ENCODE results near the gene EPB41L4A. TPM values are rescaled to one million over a fixed set of nuclear protein-coding genes. Genes with fewer than 3 reads are reported as not detected.
"Not testable (repeated sequence)": the region's sequence is repeated elsewhere in the genome, so short reads cannot be mapped to it uniquely, and the experiment has no call there.

The EPB41L4A gene, protein sequence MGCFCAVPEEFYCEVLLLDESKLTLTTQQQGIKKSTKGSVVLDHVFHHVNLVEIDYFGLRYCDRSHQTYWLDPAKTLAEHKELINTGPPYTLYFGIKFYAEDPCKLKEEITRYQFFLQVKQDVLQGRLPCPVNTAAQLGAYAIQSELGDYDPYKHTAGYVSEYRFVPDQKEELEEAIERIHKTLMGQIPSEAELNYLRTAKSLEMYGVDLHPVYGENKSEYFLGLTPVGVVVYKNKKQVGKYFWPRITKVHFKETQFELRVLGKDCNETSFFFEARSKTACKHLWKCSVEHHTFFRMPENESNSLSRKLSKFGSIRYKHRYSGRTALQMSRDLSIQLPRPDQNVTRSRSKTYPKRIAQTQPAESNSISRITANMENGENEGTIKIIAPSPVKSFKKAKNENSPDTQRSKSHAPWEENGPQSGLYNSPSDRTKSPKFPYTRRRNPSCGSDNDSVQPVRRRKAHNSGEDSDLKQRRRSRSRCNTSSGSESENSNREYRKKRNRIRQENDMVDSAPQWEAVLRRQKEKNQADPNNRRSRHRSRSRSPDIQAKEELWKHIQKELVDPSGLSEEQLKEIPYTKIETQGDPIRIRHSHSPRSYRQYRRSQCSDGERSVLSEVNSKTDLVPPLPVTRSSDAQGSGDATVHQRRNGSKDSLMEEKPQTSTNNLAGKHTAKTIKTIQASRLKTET
- total RNA-seq, result 10 to 100 TPM; 15.9 to 45.1 (median 28.1) TPM

- Histone ChIP-seq H3K27ac (peak within 1 kb of the TSS; percentile 77 to 91 (median 84)), H3K27me3 (peaks cover 0 to 14% (median 0%) of the 10 kb centered on the region in 4 donors), H3K36me3 (no peaks in the 10 kb centered on the region), H3K9me3 (no peaks in the 10 kb centered on the region), H3K4me1 (peaks cover 0 to 26% (median 7%) of the 10 kb centered on the region in 4 donors), H3K4me3 (peak within 1 kb of the TSS; percentile 72 to 84 (median 76))
- ATAC-seq (ENCODE audit: low FRiP score in 2 of 2) (peak; percentile 81 to 86), DNase-seq (peak; percentile 49 to 90)
- TF ChIP-seq POLR2AphosphoS5 (IDR thresholded peaks at IDR 0.05) (peak in 1 of 2 donors; percentile 9), POLR2A (IDR thresholded peaks at IDR 0.05) (peak in 2 of 4 donors; percentile 31 to 34), EP300 (IDR thresholded peaks at IDR 0.05) (no peak)
- TF ChIP-seq, protein P1, sequence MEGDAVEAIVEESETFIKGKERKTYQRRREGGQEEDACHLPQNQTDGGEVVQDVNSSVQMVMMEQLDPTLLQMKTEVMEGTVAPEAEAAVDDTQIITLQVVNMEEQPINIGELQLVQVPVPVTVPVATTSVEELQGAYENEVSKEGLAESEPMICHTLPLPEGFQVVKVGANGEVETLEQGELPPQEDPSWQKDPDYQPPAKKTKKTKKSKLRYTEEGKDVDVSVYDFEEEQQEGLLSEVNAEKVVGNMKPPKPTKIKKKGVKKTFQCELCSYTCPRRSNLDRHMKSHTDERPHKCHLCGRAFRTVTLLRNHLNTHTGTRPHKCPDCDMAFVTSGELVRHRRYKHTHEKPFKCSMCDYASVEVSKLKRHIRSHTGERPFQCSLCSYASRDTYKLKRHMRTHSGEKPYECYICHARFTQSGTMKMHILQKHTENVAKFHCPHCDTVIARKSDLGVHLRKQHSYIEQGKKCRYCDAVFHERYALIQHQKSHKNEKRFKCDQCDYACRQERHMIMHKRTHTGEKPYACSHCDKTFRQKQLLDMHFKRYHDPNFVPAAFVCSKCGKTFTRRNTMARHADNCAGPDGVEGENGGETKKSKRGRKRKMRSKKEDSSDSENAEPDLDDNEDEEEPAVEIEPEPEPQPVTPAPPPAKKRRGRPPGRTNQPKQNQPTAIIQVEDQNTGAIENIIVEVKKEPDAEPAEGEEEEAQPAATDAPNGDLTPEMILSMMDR (IDR thresholded peaks at IDR 0.05), result no peak
- 0 to 1% methylated on average over 37 to 39 of the region's 103 CpGs for WGBS, 2 donors
Measured at GRCh38 chr5:112419164-112419985, at the start of gene EPB41L4A. Gene EPB41L4A (minus strand): TSS chr5:112419277. CDS start chr5:112419039, 238 bp downstream.

DNA sequence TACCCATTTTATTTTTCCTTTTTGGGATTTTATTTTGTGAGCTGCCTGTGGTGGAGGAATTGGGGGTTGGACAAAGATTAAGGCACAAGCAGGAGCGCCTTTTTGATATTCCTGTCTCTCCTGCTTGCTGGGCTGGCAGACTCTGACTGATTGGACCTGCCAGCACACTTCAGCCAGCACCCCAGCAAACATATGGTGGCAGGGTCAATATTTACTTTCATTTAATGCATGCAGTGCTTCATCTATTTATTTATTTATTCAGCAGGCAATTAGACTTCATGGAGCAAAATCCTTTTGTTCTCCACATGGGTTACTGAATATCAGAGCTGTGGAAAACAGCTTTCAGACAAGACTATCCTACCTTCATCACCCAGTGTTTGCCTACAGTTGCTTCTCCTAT is 48.4 kb upstream of the EPB41L4A start:
- TF ChIP-seq EP300 (IDR thresholded peaks at IDR 0.05), result no peak
- TF ChIP-seq POLR2A (IDR thresholded peaks at IDR 0.05), result no peak
- Histone ChIP-seq H3K4me1 (no peaks in the 10 kb centered on the region), H3K4me3 (no peak overlapping the region), H3K27ac (no peak overlapping the region), H3K36me3 (no peaks in the 10 kb centered on the region), H3K9me3 (no peaks in the 10 kb centered on the region), H3K27me3 (no peaks in the 10 kb centered on the region)
- WGBS, 2 donors, result 55 to 83% methylated on average over 1 of the region's 1 CpG
- ATAC-seq (ENCODE audit: low FRiP score in 2 of 2) (no peak), DNase-seq (no peak)

DNA sequence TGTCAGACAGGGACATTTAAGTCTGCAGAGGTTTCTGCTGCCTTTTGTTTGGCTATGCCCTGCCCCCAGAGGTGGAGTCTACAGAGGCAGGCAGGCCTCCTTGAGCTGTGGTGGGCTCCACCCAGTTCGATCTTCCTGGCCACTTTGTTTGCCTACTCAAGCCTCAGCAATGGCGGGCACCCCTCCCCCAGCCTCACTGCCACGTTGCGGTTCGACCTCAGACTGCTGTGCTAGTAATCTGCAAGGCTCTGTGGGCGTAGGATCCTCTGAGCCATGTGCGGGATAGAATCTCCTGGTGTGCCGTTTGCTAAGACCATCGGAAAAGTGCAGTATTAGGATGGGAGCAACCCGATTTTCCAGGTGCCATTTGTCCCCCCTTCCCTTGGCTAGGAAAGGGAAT is 47.2 kb upstream of the EPB41L4A start:
- WGBS, 2 donors, result 92 to 94% methylated on average over 10 of the region's 10 CpGs
- not testable (repeated sequence) for H3K4me1 ChIP-seq; H3K27me3 ChIP-seq; H3K36me3 ChIP-seq; H3K27ac ChIP-seq; H3K4me3 ChIP-seq; ATAC-seq (ENCODE audit: low FRiP score in 2 of 2); H3K9me3 ChIP-seq
- peak in 1 of 2 donors; percentile 15 for DNase-seq

DNA sequence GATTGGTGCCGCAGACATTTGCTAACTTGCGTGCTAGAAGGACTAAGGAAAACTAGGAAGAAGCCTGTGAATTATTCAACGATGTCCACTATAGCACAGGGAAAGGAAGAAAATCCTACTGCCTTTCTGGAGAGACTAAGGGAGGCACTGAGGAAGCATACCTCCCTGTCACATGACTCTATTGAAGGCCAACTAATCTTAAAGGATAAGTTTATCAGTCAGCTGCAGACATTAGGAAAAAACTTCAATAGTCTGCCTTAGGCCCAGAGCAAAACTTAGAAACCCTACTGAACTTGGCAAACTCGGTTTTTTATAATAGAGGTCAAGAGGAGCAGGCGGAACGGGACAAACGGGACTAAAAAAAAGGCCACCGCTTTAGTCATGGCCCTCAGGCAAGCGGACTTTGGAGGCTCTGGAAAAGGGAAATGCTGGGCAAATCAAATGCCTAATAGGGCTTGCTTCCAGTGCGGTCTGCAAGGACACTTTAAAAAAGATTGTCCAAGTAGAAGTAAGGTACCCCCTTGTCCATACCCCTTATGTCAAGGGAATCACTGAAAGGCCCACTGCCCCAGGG is 28.2 kb upstream of the EPB41L4A start:
- H3K4me3 ChIP-seq; H3K27me3 ChIP-seq; ATAC-seq (ENCODE audit: low FRiP score in 2 of 2); H3K4me1 ChIP-seq; H3K27ac ChIP-seq; H3K36me3 ChIP-seq; DNase-seq; H3K9me3 ChIP-seq: not testable (repeated sequence)
- 92 to 94% methylated on average over 10 of the region's 10 CpGs for WGBS, 2 donors

DNA sequence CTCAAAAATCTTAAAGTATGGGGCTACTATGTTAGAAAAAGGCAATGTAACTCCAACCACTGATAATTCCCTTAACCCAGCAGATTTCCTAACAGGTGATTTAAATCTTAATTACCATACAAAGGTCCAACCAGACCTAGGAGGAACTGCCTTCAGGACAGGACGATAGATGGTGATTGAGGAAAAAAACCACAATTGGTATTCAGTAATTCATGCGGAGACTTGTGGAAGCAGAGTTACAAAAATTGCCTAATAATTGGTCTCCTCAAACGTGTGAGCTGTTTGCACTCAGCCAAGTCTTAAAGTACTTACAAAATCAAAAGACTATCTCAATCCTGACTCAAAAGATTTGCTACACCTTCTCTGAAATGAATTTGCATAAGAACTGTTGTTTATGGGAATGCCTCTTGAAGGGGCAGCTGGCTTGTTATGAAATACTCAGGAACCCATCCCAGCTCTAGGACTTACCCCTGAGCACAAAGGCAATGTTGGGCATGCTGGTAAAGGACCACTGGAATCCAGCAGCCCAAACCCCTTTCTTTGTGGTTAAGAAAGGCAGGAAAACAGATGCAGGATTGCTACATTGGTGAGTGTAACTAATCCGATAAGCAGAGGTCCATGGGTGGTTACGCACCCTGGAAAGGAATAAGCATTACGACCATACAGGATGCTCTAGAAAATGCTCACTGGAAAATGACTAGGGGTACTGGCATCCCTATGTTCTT is 26.7 kb upstream of the EPB41L4A start:
- H3K9me3 ChIP-seq, result peaks cover 0 to 1% (median under 1%) of the 10 kb centered on the region in 4 donors
- ATAC-seq (ENCODE audit: low FRiP score in 2 of 2) (no peak), DNase-seq (no peak)
- no peak overlapping the region for H3K4me3 ChIP-seq
- H3K36me3 ChIP-seq, result no peaks in the 10 kb centered on the region
- TF ChIP-seq EP300 (IDR thresholded peaks at IDR 0.05) (no peak), POLR2A (IDR thresholded peaks at IDR 0.05) (no peak), POLR2AphosphoS5 (IDR thresholded peaks at IDR 0.05) (no peak)
- TF ChIP-seq, protein P1 (IDR thresholded peaks at IDR 0.05), result no peak
- H3K27ac ChIP-seq, result no peak overlapping the region
- H3K4me1 ChIP-seq, result peaks cover 0 to 3% (median 0%) of the 10 kb centered on the region in 4 donors
- WGBS, 2 donors, result 68 to 74% methylated on average over 6 of the region's 6 CpGs
- no peaks in the 10 kb centered on the region for H3K27me3 ChIP-seq

DNA sequence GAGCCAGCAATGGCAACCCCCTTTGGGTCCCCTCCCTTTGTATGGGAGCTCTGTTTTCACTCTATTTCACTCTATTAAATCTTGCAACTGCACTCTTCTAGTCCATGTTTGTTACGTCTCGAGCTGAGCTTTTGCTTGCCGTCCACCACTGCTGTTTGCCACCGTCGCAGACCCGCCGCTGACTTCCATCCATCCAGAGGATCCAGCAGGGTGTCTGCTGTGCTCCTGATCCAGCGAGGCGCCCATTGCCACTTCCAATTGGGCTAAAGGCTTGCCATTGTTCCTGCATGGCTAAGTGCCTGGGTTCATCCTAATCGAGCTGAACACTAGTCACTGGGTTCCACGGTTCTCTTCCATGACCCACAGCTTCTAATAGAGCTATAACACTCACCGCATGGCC is 24.9 kb upstream of the EPB41L4A start:
- H3K27me3 ChIP-seq; H3K4me1 ChIP-seq; H3K4me3 ChIP-seq; ATAC-seq (ENCODE audit: low FRiP score in 2 of 2); H3K36me3 ChIP-seq; H3K9me3 ChIP-seq; H3K27ac ChIP-seq: not testable (repeated sequence)
- WGBS, 2 donors, result 92 to 97% methylated on average over 11 to 12 of the region's 12 CpGs
- DNase-seq, result peak in 1 of 2 donors; percentile 41
